Stimulated activated CD8-positive, alpha-beta memory T cell treated with anti-CD3 and anti-CD28 coated beads, Interleukin-12 subunit alpha, Interleukin-12 subunit beta, amount 100 ng/mL, for 24 hours (primary cell): ENCODE measurements around the gene CAMK1G.

Source experiments
- DNase-seq: peaks from one replicate; pipeline ENCODE4 v3.0.0-alpha.2; 2020; ENCODE audit errors: extremely low read depth

CAMK1G gene

GRCh38 chr1:209619696-209620486, 36.4 kb downstream of the CAMK1G start:
- no peak for DNase-seq

GRCh38 chr1:209620487-209620884, 37.0 kb downstream of the CAMK1G start:
- no peak for DNase-seq

- no peak for DNase-seq
Measured at GRCh38 chr1:209621286-209621685, 37.8 kb downstream of the CAMK1G start.

- no peak for DNase-seq
Measured at GRCh38 chr1:209621741-209622655, 38.5 kb downstream of the CAMK1G start.

GRCh38 chr1:209622841-209623829, 39.6 kb downstream of the CAMK1G start:
- no peak for DNase-seq

GRCh38 chr1:209624558-209625549, 41.3 kb downstream of the CAMK1G start:
- no peak for DNase-seq

GRCh38 chr1:209625791-209626285, 42.3 kb downstream of the CAMK1G start:
- DNase-seq = no peak

GRCh38 chr1:209626346-209627026, 43.0 kb downstream of the CAMK1G start:
- DNase-seq = no peak

GRCh38 chr1:209627027-209627731, 43.7 kb downstream of the CAMK1G start:
- no peak for DNase-seq

- peak; percentile 47 for DNase-seq
Measured at GRCh38 chr1:209627732-209628196, 44.2 kb downstream of the CAMK1G start.

GRCh38 chr1:209628618-209629299, 45.2 kb downstream of the CAMK1G start:
- no peak for DNase-seq

- no peak for DNase-seq
Measured at GRCh38 chr1:209629621-209630382, 46.3 kb downstream of the CAMK1G start.

- DNase-seq = no peak
Measured at GRCh38 chr1:209630383-209631225, 47.1 kb downstream of the CAMK1G start.

- no peak for DNase-seq
Measured at GRCh38 chr1:209633335-209633997, 50.0 kb downstream of the CAMK1G start.

- DNase-seq = no peak
Measured at GRCh38 chr1:209634005-209634737, 50.7 kb downstream of the CAMK1G start.
